H1 (cell line): ENCODE results near the gene CTIF. TPM values are rescaled to one million over a fixed set of nuclear protein-coding genes. Genes with fewer than 3 reads are reported as not detected.

Experiments
- CTCF ChIA-PET: fragments of 300-600 bp; sonication (Branson Sonifier 250); formaldehyde crosslinking; loops from one replicate; lab custom pipeline; 2021; ENCODE audit not compliant: partially characterized antibody; lab: Charles Lee
- POLR2A ChIA-PET: fragments of 300-600 bp; sonication (Branson Sonifier 250); formaldehyde crosslinking; loops from one replicate; lab custom pipeline; 2021; ENCODE audit warnings: inconsistent platforms; ENCODE audit not compliant: partially characterized antibody; lab: Charles Lee
- DNase-seq, 2 experiments: peaks; one replicate each; pipeline versions ENCODE4 v3.0.0 to v3.0.0-alpha.2; 2010 to 2022; ENCODE audit warnings: low spot score in 2 of 2, low read depth in 1 of 2, mixed read lengths in 1 of 2
- FAIRE-seq: peaks from 2 replicates; lab custom pipeline; 2011; peaks lifted over from hg19 to GRCh38; lab: Jason Lieb, UNC
- H2AFZ ChIP-seq: 2 replicates; pipeline ENCODE4 v1.8.1; 2012; ENCODE audit warnings: low read length, inconsistent platforms
- H2AK5ac ChIP-seq: 2 replicates; pipeline ENCODE4 v1.6.1; 2013; ENCODE audit warnings: low read depth, low read length
- H2BK120ac ChIP-seq: replicated peaks from 2 replicates; pipeline ENCODE3; 2013; ENCODE audit warnings: low read depth, low read length, inconsistent platforms
- H2BK12ac ChIP-seq: 2 replicates; pipeline ENCODE4 v1.6.1; 2013; ENCODE audit warnings: low read depth, low read length
- H2BK15ac ChIP-seq: 2 replicates; pipeline ENCODE4 v1.6.1; 2013; ENCODE audit warnings: low read length
- H2BK20ac ChIP-seq: 2 replicates; pipeline ENCODE4 v1.6.1; 2013; ENCODE audit warnings: low read length
- H2BK5ac ChIP-seq: 2 replicates; pipeline ENCODE4 v1.6.1; 2013; ENCODE audit warnings: low read depth, low read length
- H3K14ac ChIP-seq: 2 replicates; pipeline ENCODE4 v1.6.1; 2013; ENCODE audit warnings: inconsistent platforms; ENCODE audit not compliant: insufficient read length
- H3K18ac ChIP-seq: 2 replicates; pipeline ENCODE4 v1.6.1; 2013; ENCODE audit warnings: low read length; ENCODE audit errors: extremely low read depth
- H3K23ac ChIP-seq: 2 replicates; pipeline ENCODE4 v1.6.1; 2013; ENCODE audit warnings: inconsistent platforms; ENCODE audit not compliant: insufficient read length
- H3K23me2 ChIP-seq: 2 replicates; pipeline ENCODE4 v1.6.1; 2013; ENCODE audit warnings: low read depth, low read length
- H3K27ac ChIP-seq: 2 replicates; pipeline ENCODE4 v1.6.1; 2011; ENCODE audit warnings: low read depth, low read length, inconsistent platforms
- H3K27me3 ChIP-seq, 4 experiments: replicated peaks in 1 of 4; 1 replicate in 1 of 4; 2 replicates in 3 of 4; pipeline versions ENCODE4 v1.6.1 to v1.8.1; 2011 to 2013; ENCODE audit warnings: low read length in 3 of 4, mild to moderate bottlenecking in 3 of 4, inconsistent platforms in 2 of 4, mixed read lengths in 2 of 4, moderate library complexity in 1 of 4; ENCODE audit not compliant: control insufficient read depth in 3 of 4, insufficient read depth in 3 of 4; ENCODE audit errors: extremely low read depth in 1 of 4
- H3K36me3 ChIP-seq, 4 experiments: 2 replicates each; pipeline versions ENCODE4 v1.6.1 to v1.8.1; 2011 to 2013; ENCODE audit warnings: mild to moderate bottlenecking in 4 of 4, low read length in 3 of 4, moderate library complexity in 2 of 4, control low read depth in 1 of 4, inconsistent platforms in 1 of 4; ENCODE audit not compliant: insufficient read depth in 4 of 4, control insufficient read depth in 2 of 4
- H3K4ac ChIP-seq: replicated peaks from 2 replicates; pipeline ENCODE3; 2013; ENCODE audit warnings: low read length, low read depth, mixed read lengths, inconsistent platforms; ENCODE audit not compliant: insufficient read length
- H3K4me1 ChIP-seq, 4 experiments: replicated peaks in 1 of 4; 1 replicate in 1 of 4; 2 replicates in 3 of 4; pipeline versions ENCODE4 v1.6.1 to v1.8.1; 2011 to 2013; ENCODE audit warnings: low read length in 3 of 4, inconsistent platforms in 2 of 4, mixed read lengths in 1 of 4; ENCODE audit not compliant: insufficient read depth in 4 of 4, control insufficient read depth in 3 of 4
- H3K4me2 ChIP-seq, 2 experiments: 2 replicates each; pipeline versions ENCODE4 v1.6.1 to v1.8.1; 2011 to 2013; ENCODE audit warnings: low read depth in 2 of 2, low read length in 2 of 2, control low read depth in 1 of 2, inconsistent platforms in 1 of 2, mild to moderate bottlenecking in 1 of 2; ENCODE audit not compliant: insufficient read depth in 1 of 2
- H3K4me3 ChIP-seq, 4 experiments: fragments of 200-600, 300-600 bp in 1 of 4; sonication (generic), shearing (Covaris generic), sonication (Bioruptor Twin) in 1 of 4; 2 replicates each; pipeline versions ENCODE4 v1.5.1 to v1.8.1; 2011 to 2016; ENCODE audit warnings: low read length in 4 of 4, low read depth in 3 of 4, control low read depth in 2 of 4, inconsistent platforms in 2 of 4, mild to moderate bottlenecking in 2 of 4, mixed read lengths in 1 of 4, moderate library complexity in 1 of 4; ENCODE audit not compliant: insufficient read depth in 2 of 4; ENCODE audit errors: extremely low read depth in 1 of 4
- H3K56ac ChIP-seq: replicated peaks from 2 replicates; pipeline ENCODE3; 2013; ENCODE audit warnings: low read depth, mild to moderate bottlenecking, mixed read lengths, low read length, inconsistent platforms; ENCODE audit not compliant: insufficient read length
- H3K79me1 ChIP-seq: 2 replicates; pipeline ENCODE4 v1.6.1; 2013; ENCODE audit warnings: low read depth, low read length, control low read depth
- H3K79me2 ChIP-seq, 2 experiments: 2 replicates each; pipeline versions ENCODE4 v1.6.1 to v1.8.1; 2012 to 2013; ENCODE audit warnings: low read length in 2 of 2, mild to moderate bottlenecking in 2 of 2, inconsistent platforms in 1 of 2; ENCODE audit not compliant: insufficient read depth in 2 of 2, control insufficient read depth in 1 of 2
- H3K9ac ChIP-seq, 4 experiments: replicated peaks in 1 of 4; 1 replicate in 1 of 4; 2 replicates in 3 of 4; pipeline versions ENCODE4 v1.6.1 to v1.8.1; 2011 to 2013; ENCODE audit warnings: low read depth in 3 of 4, low read length in 3 of 4, control low read depth in 2 of 4, mild to moderate bottlenecking in 2 of 4, moderate library complexity in 2 of 4, inconsistent platforms in 1 of 4; ENCODE audit errors: extremely low read depth in 1 of 4
- H3K9me3 ChIP-seq, 2 experiments: 2 replicates each; pipeline versions ENCODE4 v1.6.1 to v1.8.1; 2012 to 2013; ENCODE audit warnings: mild to moderate bottlenecking in 2 of 2, moderate library complexity in 2 of 2, control low read depth in 1 of 2, inconsistent platforms in 1 of 2, low read depth in 1 of 2, low read length in 1 of 2, mixed read lengths in 1 of 2; ENCODE audit not compliant: insufficient read depth in 2 of 2
- H4K20me1 ChIP-seq, 2 experiments: replicated peaks in 1 of 2; 2 replicates each; pipeline versions ENCODE3 to v1.8.1; 2011 to 2013; ENCODE audit warnings: inconsistent platforms in 2 of 2, low read length in 2 of 2, mild to moderate bottlenecking in 1 of 2; ENCODE audit not compliant: insufficient read depth in 2 of 2, control insufficient read depth in 1 of 2
- H4K5ac ChIP-seq: 2 replicates; pipeline ENCODE4 v1.6.1; 2013; ENCODE audit warnings: low read length, low read depth, mixed read lengths, inconsistent platforms; ENCODE audit not compliant: insufficient read length
- H4K8ac ChIP-seq: 2 replicates; pipeline ENCODE4 v1.8.0; 2013; ENCODE audit warnings: mild to moderate bottlenecking, moderate library complexity, low read length, inconsistent platforms; ENCODE audit not compliant: insufficient read depth; ENCODE audit errors: extremely low read depth
- H4K91ac ChIP-seq: replicated peaks from 2 replicates; pipeline ENCODE3; 2013; ENCODE audit warnings: low read length, mixed read lengths, inconsistent platforms; ENCODE audit not compliant: insufficient read length
- ASH2L ChIP-seq: fragments of 200-600, 300-600 bp; sonication (generic); IDR thresholded peaks from one replicate; pipeline ENCODE4 v1.7.1; 2017; ENCODE audit warnings: low read length
- ATF2 ChIP-seq: IDR thresholded peaks from 2 replicates; pipeline ENCODE4 v1.6.1; 2012; ENCODE audit warnings: low read length, inconsistent platforms
- BACH1 ChIP-seq: IDR thresholded peaks from 2 replicates; pipeline ENCODE4 v1.6.1; 2012; ENCODE audit warnings: low read length, improper control_type of control experiment
- CTBP2 ChIP-seq: IDR thresholded peaks from 2 replicates; pipeline ENCODE4 v1.7.0; 2011; ENCODE audit warnings: borderline replicate concordance, mild to moderate bottlenecking, moderate library complexity, mixed read lengths, low read length; ENCODE audit not compliant: insufficient read depth, insufficient read length
- EGR1 ChIP-seq: IDR thresholded peaks from 2 replicates; pipeline ENCODE4 v1.6.1; 2011; ENCODE audit warnings: low read depth, low read length, borderline replicate concordance
- EP300 ChIP-seq, 2 experiments: IDR thresholded peaks; 1 replicate in 1 of 2; 2 replicates in 1 of 2; pipeline ENCODE4 v1.6.1; 2011 to 2012; ENCODE audit warnings: low read depth in 2 of 2, low read length in 2 of 2, mild to moderate bottlenecking in 2 of 2, borderline replicate concordance in 1 of 2, inconsistent platforms in 1 of 2, moderate library complexity in 1 of 2
- KDM1A ChIP-seq: fragments of 200-600, 300-600 bp; sonication (generic); IDR thresholded peaks from 2 replicates; pipeline ENCODE4 v1.7.1; 2016; ENCODE audit warnings: mild to moderate bottlenecking, low read length, borderline replicate concordance
- POLR2A ChIP-seq, 2 experiments: IDR thresholded peaks; 1 replicate in 1 of 2; 2 replicates in 1 of 2; pipeline ENCODE4 v1.6.1; 2011; ENCODE audit warnings: low read depth in 2 of 2, low read length in 2 of 2, mild to moderate bottlenecking in 2 of 2; ENCODE audit errors: control extremely low read depth in 1 of 2
- TEAD4 ChIP-seq: IDR thresholded peaks from 2 replicates; pipeline ENCODE4 v1.6.1; 2012; ENCODE audit warnings: low read depth, low read length, inconsistent platforms, mixed read lengths
- WGBS, 2 experiments: shearing (Covaris generic) in 1 of 2; methylation state at CpG; one replicate each; pipeline versions ENCODE4 v1.1.6 to v1.1.7; 2013 to 2015; ENCODE audit warnings: low lambda C conversion rate in 2 of 2, mixed read lengths in 2 of 2, inconsistent platforms in 1 of 2, low coverage in 1 of 2, missing lambda C conversion rate in 1 of 2; ENCODE audit not compliant: insufficient replicate concordance in 2 of 2, insufficient coverage in 1 of 2, insufficient read length in 1 of 2; ENCODE audit errors: extremely low coverage in 1 of 2, missing lambda C conversion rate in 1 of 2; 5-methylcytosine and 5-hydroxymethylcytosine counted together
- polyA plus RNA-seq, 7 experiments: library from polyadenylated mRNA; depleted of rRNA in 3 of 7; stranded (reverse) in 5 of 7; unstranded in 2 of 7; fragments of >200 nt in 5 of 7; fragments of 200-250 nt in 2 of 7; gene quantifications; 1 replicate in 5 of 7; 2 replicates in 1 of 7; 4 replicates in 1 of 7; pipeline versions ENCODE4 v1.2.1 to v1.2.3, GENCODE V29; 2011 to 2013; ENCODE audit warnings: missing spikeins in 2 of 7, mixed read lengths in 2 of 7
- total RNA-seq: library from RNA; stranded (reverse); fragmentation: NEBNext Ultra II Directional; extraction: Animal tissue kit (Norgen Biotek cat#: 25700); gene quantifications from 2 replicates; pipeline ENCODE4 v1.2.1, GENCODE V29; 2021

CTIF gene
- total and polyA plus RNA-seq, 2 of the 8 experiments (the other 6 are each of a cell fraction or from before 2014, with no cell fraction given): 9.0 to 17.8 TPM

- H4K8ac ChIP-seq: no peak overlapping the region
- H4K5ac ChIP-seq: no peak overlapping the region
- H2BK15ac ChIP-seq: no peak overlapping the region
- 85% methylated on average over 8 of the region's 8 CpGs; no CpG with 5 or more reads in 1 of the 2 experiments for WGBS, 2 experiments
- H3K27me3 ChIP-seq: no peaks in the 10 kb centered on the region
- H4K20me1 ChIP-seq: peaks cover 0 to 11% of the 10 kb centered on the region in 2 experiments
- H3K4me3 ChIP-seq: no peak overlapping the region
- peaks cover 0 to 8% of the 10 kb centered on the region in 2 experiments; a peak in 1 of 4 replicates for H3K9me3 ChIP-seq
- H2AK5ac ChIP-seq: no peak overlapping the region
- H3K79me1 ChIP-seq: peaks cover 3% of the 10 kb centered on the region
- no peaks in the 10 kb centered on the region for H3K36me3 ChIP-seq
- H2BK5ac ChIP-seq: no peak overlapping the region
- peaks cover 0 to 16% of the 10 kb centered on the region in 2 experiments; a peak in 1 of 4 replicates for H3K79me2 ChIP-seq
- TF ChIP-seq POLR2A (IDR thresholded peaks at IDR 0.05; ENCODE audit: control extremely low read depth in 1 of 2, low read depth in 2 of 2, low read length in 2 of 2): no peak
- no peak for TF ChIP-seq EGR1
- TF ChIP-seq KDM1A: no peak
- no peak for TF ChIP-seq CTBP2
- TF ChIP-seq EP300 (IDR thresholded peaks at IDR 0.05; ENCODE audit: borderline replicate concordance in 1 of 2, low read depth in 2 of 2, low read length in 2 of 2): no peak
- TF ChIP-seq TEAD4: no peak
- no peak for TF ChIP-seq ATF2
- no peak for TF ChIP-seq ASH2L
- no peak for TF ChIP-seq BACH1
- H3K23ac ChIP-seq: no peak overlapping the region
- no peak overlapping the region for H3K4ac ChIP-seq
- H2BK120ac ChIP-seq: no peak overlapping the region
- H2AFZ ChIP-seq: no peak overlapping the region
- DNase-seq: no peak
- peaks cover 0 to 2% (median 0%) of the 10 kb centered on the region in 4 experiments; a peak in 4 of 7 replicates for H3K4me1 ChIP-seq
- POLR2A ChIA-PET: interaction anchor here (1.0 kb wide), 1 partner anchor 9 kb away, joined by 4 read pairs; no protein-coding TSS in a partner anchor
- no peak overlapping the region for H2BK12ac ChIP-seq
- CTCF ChIA-PET: interaction anchor here (0.5 to 2.3 kb wide), 6 partner anchors 9 to 1023 kb away, joined by 3 to 11 read pairs (median 3); no protein-coding TSS in a partner anchor
- no peak for FAIRE-seq
- no peak overlapping the region for H2BK20ac ChIP-seq
- no peak overlapping the region for H3K18ac ChIP-seq
- no peak overlapping the region for H3K14ac ChIP-seq
- H3K56ac ChIP-seq: no peak overlapping the region
- no peak overlapping the region for H4K91ac ChIP-seq
- H3K23me2 ChIP-seq: no peaks in the 10 kb centered on the region
- H3K9ac ChIP-seq: no peak overlapping the region
- no peak overlapping the region for H3K27ac ChIP-seq
- H3K4me2 ChIP-seq: no peak overlapping the region
Measured at GRCh38 chr18:48564139-48564538, 25.3 kb downstream of the CTIF start.
